Mammary epithelial cell (primary cell): ENCODE results near the gene ZNF444.

ENCODE experiments used
- EZH2 ChIP-seq: IDR thresholded peaks from 2 replicates; pipeline ENCODE4 v1.6.1; 2012; ENCODE audit warnings: low read length, inconsistent platforms, borderline replicate concordance
- TF ChIP-seq, protein P1 (sequence below), 2 donors: IDR thresholded peaks in 1 of 2; conservative IDR thresholded peaks in 1 of 2; 2 replicates each; pipeline ENCODE4 v1.5.1; 2011 to 2012; ENCODE audit warnings: inconsistent platforms in 2 of 2, low read length in 2 of 2, mild to moderate bottlenecking in 2 of 2, control low read depth in 1 of 2, low read depth in 1 of 2; ENCODE audit not compliant: insufficient read depth in 1 of 2; ENCODE audit errors: extremely low read depth in 1 of 2

DNA sequence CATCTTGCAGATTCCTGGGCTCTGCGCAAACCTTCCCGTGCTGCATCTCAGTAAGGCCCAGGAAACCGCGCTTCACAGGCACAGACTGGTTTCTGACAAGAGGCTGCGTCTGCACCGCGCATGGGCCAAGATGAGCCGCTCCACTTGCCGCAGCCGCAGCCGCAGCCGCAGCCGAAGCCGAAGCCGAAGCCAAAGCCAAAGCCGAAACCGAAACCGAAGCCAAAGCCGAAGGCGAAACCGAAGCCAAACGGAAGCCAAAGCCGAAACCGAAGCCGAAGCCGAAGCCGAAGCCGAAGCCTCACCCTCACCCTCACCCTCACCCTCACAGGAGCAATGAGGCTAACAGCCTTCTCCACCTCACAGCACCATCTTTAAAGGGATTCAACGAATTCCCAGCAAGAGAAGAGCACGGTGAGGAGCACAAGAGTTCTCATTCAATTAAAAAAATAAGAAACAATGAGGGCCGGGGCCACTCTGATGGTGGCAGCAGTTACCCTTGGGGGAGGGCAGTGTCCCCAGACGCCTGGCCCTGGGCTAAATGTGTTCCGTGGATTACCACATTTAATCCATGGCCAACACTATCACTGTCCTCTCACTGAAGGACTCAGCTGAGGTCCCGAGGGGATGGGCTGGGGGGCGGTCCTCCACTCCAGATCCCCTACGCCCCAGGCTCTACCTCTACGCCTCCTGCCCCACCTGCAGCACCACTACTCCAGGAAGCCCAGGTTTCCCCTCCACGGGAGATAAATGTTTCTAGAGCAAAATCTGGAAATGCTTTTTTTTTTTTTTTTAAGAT lies 49.1 kb upstream of the ZNF444 start:
- TF ChIP-seq, protein P1, sequence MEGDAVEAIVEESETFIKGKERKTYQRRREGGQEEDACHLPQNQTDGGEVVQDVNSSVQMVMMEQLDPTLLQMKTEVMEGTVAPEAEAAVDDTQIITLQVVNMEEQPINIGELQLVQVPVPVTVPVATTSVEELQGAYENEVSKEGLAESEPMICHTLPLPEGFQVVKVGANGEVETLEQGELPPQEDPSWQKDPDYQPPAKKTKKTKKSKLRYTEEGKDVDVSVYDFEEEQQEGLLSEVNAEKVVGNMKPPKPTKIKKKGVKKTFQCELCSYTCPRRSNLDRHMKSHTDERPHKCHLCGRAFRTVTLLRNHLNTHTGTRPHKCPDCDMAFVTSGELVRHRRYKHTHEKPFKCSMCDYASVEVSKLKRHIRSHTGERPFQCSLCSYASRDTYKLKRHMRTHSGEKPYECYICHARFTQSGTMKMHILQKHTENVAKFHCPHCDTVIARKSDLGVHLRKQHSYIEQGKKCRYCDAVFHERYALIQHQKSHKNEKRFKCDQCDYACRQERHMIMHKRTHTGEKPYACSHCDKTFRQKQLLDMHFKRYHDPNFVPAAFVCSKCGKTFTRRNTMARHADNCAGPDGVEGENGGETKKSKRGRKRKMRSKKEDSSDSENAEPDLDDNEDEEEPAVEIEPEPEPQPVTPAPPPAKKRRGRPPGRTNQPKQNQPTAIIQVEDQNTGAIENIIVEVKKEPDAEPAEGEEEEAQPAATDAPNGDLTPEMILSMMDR (conservative IDR thresholded peaks at IDR 0.05 in 1 of 2, IDR thresholded peaks at IDR 0.05 in 1 of 2; ENCODE audit: extremely low read depth in 1 of 2, insufficient read depth in 1 of 2, low read depth in 1 of 2, low read length in 2 of 2): no peak
- TF ChIP-seq EZH2: no peak
